Ishikawa (cell line): ENCODE data around the gene TOP2A.

Experiments
- CEBPB ChIP-seq: IDR thresholded peaks from 2 replicates; pipeline ENCODE4 v1.6.1; 2012
- CREB1 ChIP-seq: IDR thresholded peaks from 2 replicates; pipeline ENCODE4 v1.6.1; 2012; ENCODE audit warnings: low read depth
- EGR1 ChIP-seq: IDR thresholded peaks from 2 replicates; pipeline ENCODE4 v1.6.1; 2012
- EP300 ChIP-seq: IDR thresholded peaks from 2 replicates; pipeline ENCODE4 v1.6.1; 2012; ENCODE audit warnings: borderline replicate concordance
- FOXM1 ChIP-seq: IDR thresholded peaks from 2 replicates; pipeline ENCODE4 v1.6.1; 2012; ENCODE audit warnings: low read depth, borderline replicate concordance
- NFIC ChIP-seq: IDR thresholded peaks from 2 replicates; pipeline ENCODE4 v1.6.1; 2012
- RAD21 ChIP-seq: IDR thresholded peaks from 2 replicates; pipeline ENCODE4 v1.6.1; 2012; ENCODE audit warnings: low read depth
- TAF1 ChIP-seq: IDR thresholded peaks from 2 replicates; pipeline ENCODE4 v1.6.1; 2012; ENCODE audit warnings: low read depth, mild to moderate bottlenecking
- TCF12 ChIP-seq: IDR thresholded peaks from 2 replicates; pipeline ENCODE4 v1.6.1; 2012; ENCODE audit warnings: low read depth
- TEAD4 ChIP-seq: IDR thresholded peaks from 2 replicates; pipeline ENCODE4 v1.6.1; 2012
- YY1 ChIP-seq: IDR thresholded peaks from 2 replicates; pipeline ENCODE4 v1.6.1; 2012; ENCODE audit warnings: low read depth
- ZBTB7A ChIP-seq: IDR thresholded peaks from 2 replicates; pipeline ENCODE4 v1.6.1; 2012; ENCODE audit warnings: low read depth
- TF ChIP-seq, protein P1 (sequence below): IDR thresholded peaks from 2 replicates; pipeline ENCODE4 v1.6.1; 2012
- TF ChIP-seq, protein P2 (sequence below): IDR thresholded peaks from 2 replicates; pipeline ENCODE4 v1.6.1; 2012
- TF ChIP-seq, protein P3 (sequence below): IDR thresholded peaks from 2 replicates; pipeline ENCODE4 v1.6.1; 2012; ENCODE audit warnings: low read depth, mild to moderate bottlenecking

The TOP2A gene

DNA sequence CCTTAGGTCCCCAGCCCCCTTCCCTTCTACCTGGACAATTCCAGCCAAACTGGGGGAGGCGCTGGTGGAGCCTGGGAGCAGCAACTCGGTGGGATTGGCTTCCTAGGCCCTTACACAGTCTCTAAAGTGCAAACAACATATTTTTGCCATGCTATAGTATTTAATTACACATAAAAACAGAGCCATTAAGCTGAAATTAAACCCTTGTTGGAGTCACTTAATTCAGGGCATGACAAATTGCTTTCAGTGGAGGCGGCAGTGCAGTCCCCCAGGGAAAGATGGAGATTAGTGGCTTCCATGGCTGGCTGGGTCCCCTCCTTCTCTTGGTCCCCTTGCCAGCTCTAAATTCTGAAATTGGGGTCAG is 42.9 kb upstream of the TOP2A start:
- TF ChIP-seq, protein P1, sequence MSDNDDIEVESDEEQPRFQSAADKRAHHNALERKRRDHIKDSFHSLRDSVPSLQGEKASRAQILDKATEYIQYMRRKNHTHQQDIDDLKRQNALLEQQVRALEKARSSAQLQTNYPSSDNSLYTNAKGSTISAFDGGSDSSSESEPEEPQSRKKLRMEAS = no peak
- TF ChIP-seq TAF1 = no peak
- no peak for TF ChIP-seq EGR1

DNA sequence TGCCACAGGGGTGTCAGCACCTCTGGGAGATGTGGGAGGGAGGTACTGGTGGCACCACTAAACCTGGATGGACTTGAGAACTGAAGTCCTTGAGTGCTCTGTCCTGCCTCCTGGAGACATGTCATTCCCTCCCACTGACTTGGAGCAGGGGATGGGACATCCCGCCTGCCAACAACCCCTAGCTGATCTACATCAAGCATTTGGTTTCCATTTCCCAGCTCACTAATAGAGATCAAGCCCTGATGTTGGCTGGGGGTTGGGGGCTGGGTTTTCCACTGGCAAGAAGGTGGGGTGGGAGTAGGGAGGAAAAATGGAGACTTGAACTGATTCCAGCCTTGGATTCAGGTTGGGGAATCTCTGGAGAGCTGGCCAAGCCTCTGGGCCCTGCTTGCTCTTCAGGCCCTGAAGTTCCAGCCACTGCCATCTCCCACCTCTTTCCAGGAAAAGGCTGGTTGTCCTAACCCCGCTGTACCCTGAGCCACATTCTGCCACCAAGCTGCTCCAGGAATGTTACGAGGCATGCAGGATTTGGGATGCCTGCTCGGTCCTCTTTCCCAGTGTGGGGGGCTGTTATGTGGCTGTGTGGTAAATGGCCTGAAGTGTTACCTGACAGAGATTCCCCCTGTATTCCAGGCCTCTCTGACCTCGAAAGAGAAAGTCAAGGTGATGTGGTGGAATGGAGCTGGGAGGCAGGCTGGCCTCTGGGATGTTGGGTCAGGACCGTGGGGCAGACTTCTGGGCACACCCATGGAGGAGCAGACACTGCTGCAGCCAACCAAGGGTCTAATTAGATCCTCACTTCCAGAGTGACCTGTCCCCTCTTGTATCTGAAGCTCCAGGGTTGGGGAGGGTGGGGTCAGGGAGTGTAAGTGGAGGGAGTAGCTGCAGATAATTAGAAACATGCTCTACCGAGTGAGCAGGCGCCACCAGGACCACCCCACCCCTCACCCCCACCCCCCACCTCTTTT is 42.2 kb upstream of the TOP2A start:
- TF ChIP-seq TCF12 (no peak), TEAD4 (no peak), CREB1 (no peak), RAD21 (no peak), YY1 (no peak), ZBTB7A (no peak), NFIC (no peak), FOXM1 (no peak), TAF1 (no peak), EGR1 (no peak), EP300 (no peak), CEBPB (no peak)
- TF ChIP-seq, protein P2, sequence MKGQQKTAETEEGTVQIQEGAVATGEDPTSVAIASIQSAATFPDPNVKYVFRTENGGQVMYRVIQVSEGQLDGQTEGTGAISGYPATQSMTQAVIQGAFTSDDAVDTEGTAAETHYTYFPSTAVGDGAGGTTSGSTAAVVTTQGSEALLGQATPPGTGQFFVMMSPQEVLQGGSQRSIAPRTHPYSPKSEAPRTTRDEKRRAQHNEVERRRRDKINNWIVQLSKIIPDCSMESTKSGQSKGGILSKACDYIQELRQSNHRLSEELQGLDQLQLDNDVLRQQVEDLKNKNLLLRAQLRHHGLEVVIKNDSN = no peak
- TF ChIP-seq, protein P1 = no peak
- TF ChIP-seq, protein P3, sequence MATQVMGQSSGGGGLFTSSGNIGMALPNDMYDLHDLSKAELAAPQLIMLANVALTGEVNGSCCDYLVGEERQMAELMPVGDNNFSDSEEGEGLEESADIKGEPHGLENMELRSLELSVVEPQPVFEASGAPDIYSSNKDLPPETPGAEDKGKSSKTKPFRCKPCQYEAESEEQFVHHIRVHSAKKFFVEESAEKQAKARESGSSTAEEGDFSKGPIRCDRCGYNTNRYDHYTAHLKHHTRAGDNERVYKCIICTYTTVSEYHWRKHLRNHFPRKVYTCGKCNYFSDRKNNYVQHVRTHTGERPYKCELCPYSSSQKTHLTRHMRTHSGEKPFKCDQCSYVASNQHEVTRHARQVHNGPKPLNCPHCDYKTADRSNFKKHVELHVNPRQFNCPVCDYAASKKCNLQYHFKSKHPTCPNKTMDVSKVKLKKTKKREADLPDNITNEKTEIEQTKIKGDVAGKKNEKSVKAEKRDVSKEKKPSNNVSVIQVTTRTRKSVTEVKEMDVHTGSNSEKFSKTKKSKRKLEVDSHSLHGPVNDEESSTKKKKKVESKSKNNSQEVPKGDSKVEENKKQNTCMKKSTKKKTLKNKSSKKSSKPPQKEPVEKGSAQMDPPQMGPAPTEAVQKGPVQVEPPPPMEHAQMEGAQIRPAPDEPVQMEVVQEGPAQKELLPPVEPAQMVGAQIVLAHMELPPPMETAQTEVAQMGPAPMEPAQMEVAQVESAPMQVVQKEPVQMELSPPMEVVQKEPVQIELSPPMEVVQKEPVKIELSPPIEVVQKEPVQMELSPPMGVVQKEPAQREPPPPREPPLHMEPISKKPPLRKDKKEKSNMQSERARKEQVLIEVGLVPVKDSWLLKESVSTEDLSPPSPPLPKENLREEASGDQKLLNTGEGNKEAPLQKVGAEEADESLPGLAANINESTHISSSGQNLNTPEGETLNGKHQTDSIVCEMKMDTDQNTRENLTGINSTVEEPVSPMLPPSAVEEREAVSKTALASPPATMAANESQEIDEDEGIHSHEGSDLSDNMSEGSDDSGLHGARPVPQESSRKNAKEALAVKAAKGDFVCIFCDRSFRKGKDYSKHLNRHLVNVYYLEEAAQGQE = no peak

DNA sequence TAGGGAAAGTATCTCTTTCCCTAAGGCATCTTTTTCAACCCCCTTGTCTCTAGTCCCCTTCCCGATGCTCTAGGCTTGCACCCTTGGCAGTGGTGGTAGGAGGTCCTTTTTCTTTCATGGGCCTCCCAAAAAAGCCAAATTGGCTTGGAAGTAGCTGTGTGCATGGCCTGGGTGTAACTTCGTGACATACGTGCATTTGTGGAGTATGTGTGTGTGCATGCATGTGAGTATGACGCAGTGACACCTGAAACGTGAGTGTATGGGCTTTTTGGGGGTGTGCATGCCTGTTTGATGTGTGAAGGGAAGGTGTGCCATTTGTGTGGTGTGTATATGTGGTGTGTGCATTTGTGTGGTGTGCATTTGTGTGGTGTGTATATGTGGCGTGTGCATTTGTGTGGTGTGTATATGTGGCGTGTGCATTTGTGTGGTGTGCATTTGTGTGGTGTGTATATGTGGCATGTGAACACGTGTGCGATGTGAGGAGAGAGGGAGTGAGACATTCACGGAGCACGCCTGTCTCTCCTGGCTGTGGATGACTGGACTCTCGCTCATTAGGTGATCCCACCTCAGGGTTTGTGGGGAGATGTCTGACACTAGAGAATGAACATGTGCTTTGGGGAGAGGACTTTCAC is 41.3 kb upstream of the TOP2A start:
- TF ChIP-seq TAF1 (no peak), FOXM1 (no peak), NFIC (no peak), CEBPB (no peak), EP300 (no peak)
- TF ChIP-seq, protein P3 = no peak

DNA sequence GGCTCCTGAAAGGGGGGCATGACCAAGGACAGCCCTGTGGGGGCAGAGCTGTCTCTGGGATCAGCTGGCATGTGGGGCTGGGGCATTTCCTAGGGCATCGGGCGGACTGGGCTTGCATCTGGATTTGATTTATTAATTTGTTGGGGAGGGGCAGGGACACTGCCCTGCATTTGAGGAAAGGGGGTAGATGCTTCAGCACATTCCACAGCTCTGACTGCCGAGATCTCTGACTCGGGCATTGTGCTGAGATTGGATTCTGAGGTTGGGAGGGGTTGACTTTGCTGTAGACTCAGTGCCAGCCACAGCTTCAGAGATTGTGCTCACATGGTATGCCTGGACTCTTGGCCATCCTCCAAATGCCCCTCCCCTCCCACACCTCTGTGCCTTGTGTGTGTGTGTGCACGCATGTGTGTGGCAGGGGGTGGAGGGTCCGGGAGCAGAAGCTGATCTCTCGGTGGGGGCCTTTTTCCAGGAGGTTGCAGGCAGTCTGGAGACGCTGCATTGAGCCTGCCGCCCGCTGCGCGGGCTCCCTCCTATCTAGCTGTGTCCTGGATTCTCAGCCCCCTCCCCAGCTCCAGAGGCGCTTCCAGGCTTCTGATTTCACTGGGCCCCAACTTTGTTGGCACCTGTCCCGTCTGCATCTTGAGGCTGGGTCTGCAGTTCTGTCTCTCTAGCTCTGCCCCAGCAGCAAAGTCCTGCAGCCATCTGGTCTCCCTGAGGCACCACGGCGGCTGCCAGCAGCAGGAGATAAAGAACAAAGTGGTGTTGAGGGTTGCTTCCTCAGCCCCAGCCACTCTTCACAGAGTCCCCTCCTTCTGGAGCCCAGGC is 40.5 kb upstream of the TOP2A start:
- TF ChIP-seq NFIC = peak; percentile 85
- TF ChIP-seq FOXM1 = no peak
- TF ChIP-seq TEAD4 = peak; percentile 75
- no peak for TF ChIP-seq EGR1
- TF ChIP-seq RAD21 = no peak
- TF ChIP-seq YY1 = no peak
- TF ChIP-seq, protein P3 = no peak
- TF ChIP-seq TCF12 = peak; percentile 56
- no peak for TF ChIP-seq TAF1
- TF ChIP-seq CREB1 = no peak
- peak; percentile 62 for TF ChIP-seq ZBTB7A
- no peak for TF ChIP-seq CEBPB
- TF ChIP-seq, protein P2 = peak; percentile 45; the same call in 1 of the 2 replicates
- TF ChIP-seq, protein P1 = peak; percentile 36; the same call in 1 of the 2 replicates
- TF ChIP-seq EP300 = peak; percentile 50; the same call in 1 of the 2 replicates
